GM15510 (cell line): ENCODE measurements around the gene PDE9A.

Experiments used
- POLR2A ChIP-seq: IDR thresholded peaks from 3 replicates; pipeline ENCODE4 v1.6.1; 2011; ENCODE audit warnings: borderline replicate concordance; ENCODE audit not compliant: insufficient read length; ENCODE audit errors: extremely low read depth

The PDE9A gene

GRCh38 chr21:42648606-42649005 is 4.8 kb upstream of the PDE9A start:
- TF ChIP-seq POLR2A, result no peak

- no peak for TF ChIP-seq POLR2A
Measured at GRCh38 chr21:42649122-42650032, 4.0 kb upstream of the PDE9A start.

DNA sequence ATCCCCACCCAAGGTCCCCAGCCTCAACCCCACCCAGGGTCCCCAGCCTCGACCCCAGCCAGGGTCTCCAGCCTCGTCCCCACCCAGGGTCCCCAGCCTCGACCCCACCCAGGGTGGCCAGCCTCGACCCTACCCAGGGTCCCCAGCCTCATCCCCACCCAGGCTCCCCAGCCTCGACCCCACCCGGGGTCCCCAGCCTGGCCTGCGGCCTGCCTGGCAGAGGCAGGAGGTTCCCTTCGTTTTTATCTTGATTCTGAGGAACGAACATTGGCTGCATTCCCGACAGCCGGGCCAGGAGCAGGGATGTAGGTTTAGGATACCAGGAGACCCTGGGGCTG is 3.4 kb upstream of the PDE9A start:
- no peak for TF ChIP-seq POLR2A

DNA sequence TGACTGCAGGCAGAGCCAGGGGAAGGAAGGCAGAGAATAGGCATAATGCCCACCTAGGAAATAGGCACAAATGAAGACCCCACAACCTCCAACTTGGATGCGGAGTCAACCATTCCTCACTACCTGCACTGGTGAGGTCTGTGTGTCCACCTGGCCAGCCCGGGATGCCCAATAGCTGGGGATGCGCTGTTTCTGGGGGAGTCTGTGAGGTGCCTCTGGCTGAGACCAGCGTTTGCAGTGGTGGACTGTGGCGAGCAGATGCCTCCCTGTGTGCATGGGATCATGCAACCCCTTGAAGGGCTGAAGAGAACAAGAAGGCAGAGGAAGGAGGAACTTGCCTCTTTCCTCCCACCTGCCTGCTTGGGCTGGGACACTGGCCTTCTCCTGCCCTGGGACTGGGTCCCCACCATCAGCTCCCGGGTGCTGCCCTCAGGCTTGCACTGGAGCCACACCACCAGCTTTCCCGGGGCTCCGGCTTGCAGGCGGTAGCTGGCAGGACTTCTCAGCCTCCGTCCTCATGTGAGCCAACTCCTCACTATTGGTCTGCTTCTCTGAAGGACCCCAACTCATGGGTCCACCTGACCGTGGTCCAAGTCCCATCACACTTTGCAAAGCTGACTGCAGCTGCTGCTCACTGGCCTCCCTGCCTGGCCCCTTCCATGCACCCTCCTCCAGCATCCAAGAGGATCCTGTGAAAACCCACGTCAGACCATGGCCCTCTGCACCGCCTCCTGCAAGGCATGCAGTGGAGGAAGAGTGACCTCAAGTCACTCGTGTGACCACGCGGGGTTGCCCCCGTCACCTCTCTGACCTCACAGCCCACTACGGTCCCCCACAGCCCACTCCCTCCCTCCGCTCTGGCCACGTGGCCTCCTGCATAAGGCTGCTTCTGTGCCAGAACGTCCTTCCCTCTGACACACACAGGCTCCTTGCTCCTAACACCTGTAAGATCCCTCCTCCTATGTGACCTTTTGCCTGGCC is 2.7 kb upstream of the PDE9A start:
- TF ChIP-seq POLR2A, result no peak

DNA sequence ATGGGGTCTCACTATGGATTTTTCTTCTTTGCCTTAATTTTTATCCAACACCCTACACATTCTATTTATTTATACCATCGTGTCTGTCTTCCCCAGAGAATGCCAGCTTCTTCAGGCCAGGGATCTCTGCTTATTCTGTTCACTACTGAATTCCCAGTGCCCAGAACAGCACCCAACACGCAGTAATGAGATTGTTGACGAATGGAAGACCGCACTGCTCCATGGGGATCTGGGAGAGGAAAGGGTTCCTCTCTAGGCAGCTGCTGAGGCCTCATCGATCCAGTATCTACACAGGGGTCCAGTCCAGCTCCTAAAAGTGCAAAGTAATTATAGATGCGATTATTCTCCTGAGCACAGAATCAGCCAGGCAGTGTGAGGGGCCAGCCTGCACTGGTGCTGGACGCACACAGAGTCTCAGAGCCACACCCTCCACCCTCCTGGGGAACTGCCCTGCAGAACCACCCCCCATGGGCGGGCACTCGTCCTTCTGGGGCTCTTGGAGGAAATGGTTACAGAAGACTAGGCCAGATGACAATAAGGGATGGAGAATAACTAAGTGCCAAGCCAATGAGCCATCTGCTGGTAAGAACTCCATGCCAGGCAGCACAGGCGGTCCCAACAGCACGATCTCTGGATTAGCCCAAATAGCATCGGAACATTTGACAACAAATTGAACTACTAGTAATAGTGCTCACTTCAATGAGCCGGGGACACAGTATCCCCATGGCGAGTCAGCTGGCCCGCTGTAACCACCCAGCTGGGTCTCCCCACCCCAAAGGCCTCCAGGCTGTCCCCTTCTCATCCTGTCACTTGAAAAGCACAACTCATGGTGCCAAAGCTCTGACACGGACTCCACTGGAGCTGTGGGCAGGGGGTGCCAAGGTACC is 1.7 kb upstream of the PDE9A start:
- no peak for TF ChIP-seq POLR2A

GRCh38 chr21:42652527-42653230 is 742 bp upstream of the PDE9A start:
- no peak for TF ChIP-seq POLR2A

DNA sequence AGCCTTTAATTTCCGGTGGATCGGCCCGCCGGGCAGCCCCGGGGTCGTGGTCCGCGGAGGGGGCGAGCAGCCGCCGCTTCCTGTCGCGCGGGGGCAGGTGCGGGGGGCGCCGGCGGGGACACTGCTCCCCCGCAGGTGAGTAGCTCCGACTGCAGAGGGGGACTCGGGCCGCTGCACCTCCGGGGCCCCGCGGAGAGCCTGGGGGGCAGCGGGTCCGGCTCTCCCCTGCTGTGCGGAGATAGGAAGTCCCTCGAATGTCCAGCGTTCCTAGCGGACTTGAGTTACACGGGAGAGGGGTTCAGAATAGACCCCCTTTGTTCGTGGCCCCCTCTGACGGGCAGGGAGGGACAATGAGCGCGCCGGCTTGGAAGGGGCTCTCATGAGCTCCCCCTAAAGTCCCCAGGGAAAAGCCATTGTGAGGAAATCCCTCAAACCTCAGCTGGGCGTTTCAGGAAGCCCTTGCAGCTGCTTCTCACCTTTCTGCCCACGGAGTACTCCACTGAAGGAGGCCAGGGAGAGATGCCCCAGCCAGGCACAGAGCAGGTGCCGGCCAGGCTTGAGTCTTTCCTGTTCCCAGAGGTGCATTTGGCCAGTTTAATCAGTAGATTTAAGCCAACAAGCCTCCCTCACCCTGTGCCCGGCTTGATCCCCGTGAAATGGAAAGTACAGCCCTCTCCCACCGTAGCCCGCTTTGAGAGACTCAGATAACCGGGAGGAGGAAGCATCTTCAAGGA is 925 bp downstream of the PDE9A start:
- TF ChIP-seq POLR2A, result no peak

GRCh38 chr21:42654913-42655795 is 1.7 kb downstream of the PDE9A start:
- no peak for TF ChIP-seq POLR2A

- TF ChIP-seq POLR2A, result no peak
Measured at GRCh38 chr21:42655796-42656770, 2.7 kb downstream of the PDE9A start.

DNA sequence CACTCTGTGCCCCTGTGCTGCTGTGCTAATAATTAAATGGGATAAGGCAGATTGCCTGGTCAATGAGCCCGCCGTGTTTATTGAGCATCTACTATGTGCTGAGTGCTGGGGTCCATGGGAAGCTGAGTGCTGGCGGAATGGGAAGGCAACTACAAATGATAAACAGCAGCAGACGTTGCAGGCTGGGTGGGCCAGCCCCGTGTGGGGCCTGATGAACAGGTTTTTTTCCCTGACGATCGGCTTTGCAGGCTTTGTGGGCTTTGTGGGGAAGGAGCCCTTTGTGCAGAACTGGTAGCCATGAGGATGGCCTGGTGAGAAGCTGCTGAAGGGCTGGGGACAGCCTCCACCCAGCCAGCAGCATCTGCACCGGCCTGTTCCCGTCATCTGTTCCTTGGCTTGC is 3.5 kb downstream of the PDE9A start:
- no peak for TF ChIP-seq POLR2A

DNA sequence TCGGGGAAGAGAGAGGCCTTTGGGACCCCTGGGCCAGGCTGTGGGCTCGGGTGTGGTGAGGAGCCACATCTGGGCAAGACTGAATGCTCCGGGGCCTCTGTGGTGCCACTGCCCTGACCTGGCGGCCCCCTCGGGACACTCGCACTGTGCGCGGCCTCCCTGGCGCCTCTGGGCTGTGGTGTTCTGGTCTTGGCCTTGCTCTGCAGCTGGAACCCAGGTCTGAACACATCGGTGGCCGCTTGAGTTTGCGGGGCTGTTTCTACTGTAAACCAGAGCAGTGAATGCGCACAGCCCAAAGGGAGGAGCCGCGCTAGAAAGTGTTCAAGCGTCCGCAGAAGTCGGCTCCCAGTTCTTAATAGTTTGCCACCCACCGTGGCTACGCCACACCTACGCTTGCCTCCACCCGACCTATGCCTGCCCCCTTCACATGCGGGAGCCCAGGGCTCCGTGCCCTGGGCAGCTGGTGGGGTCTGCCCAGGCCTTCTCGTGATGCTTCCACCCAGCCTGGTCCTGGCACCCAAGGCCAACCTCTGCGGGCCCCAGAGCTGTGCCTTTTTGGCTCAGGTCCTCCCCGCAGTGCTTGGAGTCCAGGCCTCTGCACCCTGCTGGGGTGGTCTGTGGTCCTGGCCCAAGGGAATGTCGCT is 4.4 kb downstream of the PDE9A start:
- no peak for TF ChIP-seq POLR2A
